ENCODE measurements around the gene DGKD. TPM values are rescaled to one million over a fixed set of nuclear protein-coding genes. Genes with fewer than 3 reads are reported as not detected.

The DGKD gene
- total RNA-seq, 1 experiment from 2014 or later = 41.4 TPM

DNA sequence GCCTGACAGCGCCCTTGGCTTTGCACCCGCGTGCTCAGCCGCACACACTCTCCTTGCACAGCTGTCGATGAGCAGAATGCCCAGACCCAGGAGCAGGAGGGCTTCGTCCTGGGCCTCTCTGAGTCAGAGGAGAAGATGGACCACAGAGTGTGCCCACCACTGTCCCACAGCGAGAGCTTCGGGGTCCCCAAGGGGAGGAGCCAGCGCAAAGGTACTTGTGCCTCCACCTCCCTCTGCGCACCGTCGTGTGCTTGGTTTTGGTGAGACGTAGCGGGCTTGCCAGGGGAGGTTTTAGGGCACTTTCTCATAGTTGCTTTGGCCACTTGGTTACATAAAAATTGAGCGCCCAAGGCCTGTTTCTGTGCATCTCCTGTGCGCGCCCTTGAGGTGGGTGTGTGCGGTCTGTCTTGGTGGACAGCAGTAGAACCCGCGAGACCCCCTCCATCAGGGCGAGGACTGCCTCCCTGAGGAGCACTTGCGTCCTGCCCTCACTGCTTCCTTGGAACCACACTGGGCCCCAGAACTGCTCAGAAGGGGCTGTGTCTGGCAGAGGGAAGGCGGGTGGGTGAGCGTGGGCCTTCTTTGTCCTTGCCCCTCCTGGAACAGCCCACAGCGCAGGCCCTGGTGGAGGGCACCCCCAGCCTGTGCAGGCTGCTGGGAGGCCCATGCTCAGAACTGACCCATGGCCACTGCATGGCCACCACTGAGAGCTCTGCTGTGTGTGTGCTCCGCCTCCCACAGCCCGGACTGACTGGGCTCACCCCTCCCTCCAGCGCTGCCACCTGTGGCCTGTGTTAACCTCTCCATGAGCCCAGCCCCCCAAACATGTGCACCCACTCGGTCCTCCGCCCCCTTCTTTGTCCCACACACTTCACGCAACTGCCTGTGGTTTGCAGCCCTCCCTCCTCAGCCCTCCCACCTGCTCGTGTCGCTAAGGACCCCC lies 95.9 kb downstream of the DGKD start:
- Mint-ChIP-seq H3K4me1 (peaks cover 8% of the 10 kb centered on the region), H3K9me3 (no peaks in the 10 kb centered on the region), H3K27ac (no peak overlapping the region), H3K27me3 (ENCODE audit: low read depth) (no peaks in the 10 kb centered on the region), H3K36me3 (peaks cover 32% of the 10 kb centered on the region), H3K4me3 (no peak overlapping the region)
- POLR2A ChIA-PET = no interaction called here
- TF ChIP-seq, protein P1, sequence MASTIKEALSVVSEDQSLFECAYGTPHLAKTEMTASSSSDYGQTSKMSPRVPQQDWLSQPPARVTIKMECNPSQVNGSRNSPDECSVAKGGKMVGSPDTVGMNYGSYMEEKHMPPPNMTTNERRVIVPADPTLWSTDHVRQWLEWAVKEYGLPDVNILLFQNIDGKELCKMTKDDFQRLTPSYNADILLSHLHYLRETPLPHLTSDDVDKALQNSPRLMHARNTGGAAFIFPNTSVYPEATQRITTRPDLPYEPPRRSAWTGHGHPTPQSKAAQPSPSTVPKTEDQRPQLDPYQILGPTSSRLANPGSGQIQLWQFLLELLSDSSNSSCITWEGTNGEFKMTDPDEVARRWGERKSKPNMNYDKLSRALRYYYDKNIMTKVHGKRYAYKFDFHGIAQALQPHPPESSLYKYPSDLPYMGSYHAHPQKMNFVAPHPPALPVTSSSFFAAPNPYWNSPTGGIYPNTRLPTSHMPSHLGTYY (CRISPR knock-in tag; IDR thresholded peaks at IDR 0.05) = no peak
- TF ChIP-seq, protein P2, sequence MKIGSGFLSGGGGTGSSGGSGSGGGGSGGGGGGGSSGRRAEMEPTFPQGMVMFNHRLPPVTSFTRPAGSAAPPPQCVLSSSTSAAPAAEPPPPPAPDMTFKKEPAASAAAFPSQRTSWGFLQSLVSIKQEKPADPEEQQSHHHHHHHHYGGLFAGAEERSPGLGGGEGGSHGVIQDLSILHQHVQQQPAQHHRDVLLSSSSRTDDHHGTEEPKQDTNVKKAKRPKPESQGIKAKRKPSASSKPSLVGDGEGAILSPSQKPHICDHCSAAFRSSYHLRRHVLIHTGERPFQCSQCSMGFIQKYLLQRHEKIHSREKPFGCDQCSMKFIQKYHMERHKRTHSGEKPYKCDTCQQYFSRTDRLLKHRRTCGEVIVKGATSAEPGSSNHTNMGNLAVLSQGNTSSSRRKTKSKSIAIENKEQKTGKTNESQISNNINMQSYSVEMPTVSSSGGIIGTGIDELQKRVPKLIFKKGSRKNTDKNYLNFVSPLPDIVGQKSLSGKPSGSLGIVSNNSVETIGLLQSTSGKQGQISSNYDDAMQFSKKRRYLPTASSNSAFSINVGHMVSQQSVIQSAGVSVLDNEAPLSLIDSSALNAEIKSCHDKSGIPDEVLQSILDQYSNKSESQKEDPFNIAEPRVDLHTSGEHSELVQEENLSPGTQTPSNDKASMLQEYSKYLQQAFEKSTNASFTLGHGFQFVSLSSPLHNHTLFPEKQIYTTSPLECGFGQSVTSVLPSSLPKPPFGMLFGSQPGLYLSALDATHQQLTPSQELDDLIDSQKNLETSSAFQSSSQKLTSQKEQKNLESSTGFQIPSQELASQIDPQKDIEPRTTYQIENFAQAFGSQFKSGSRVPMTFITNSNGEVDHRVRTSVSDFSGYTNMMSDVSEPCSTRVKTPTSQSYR (CRISPR knock-in tag; IDR thresholded peaks at IDR 0.05) = no peak
- TF ChIP-seq NR3C1 (CRISPR knock-in tag; conservative IDR thresholded peaks at IDR 0.05; ENCODE audit: low read depth) = no peak
- TF ChIP-seq OVOL2 (CRISPR knock-in tag; IDR thresholded peaks at IDR 0.05; ENCODE audit: borderline replicate concordance) = no peak
- TF ChIP-seq ZNF671 (CRISPR knock-in tag; IDR thresholded peaks at IDR 0.05) = no peak
- no peak for TF ChIP-seq ESRRA (CRISPR knock-in tag; IDR thresholded peaks at IDR 0.05; ENCODE audit: borderline replicate concordance)
- TF ChIP-seq NFYB (CRISPR knock-in tag; conservative IDR thresholded peaks at IDR 0.05; ENCODE audit: low read depth) = no peak
- no peak for TF ChIP-seq NR2C2 (CRISPR knock-in tag; IDR thresholded peaks at IDR 0.05)
- TF ChIP-seq EMX1 (CRISPR knock-in tag; IDR thresholded peaks at IDR 0.05) = no peak
- no peak for TF ChIP-seq ATF1 (CRISPR knock-in tag; IDR thresholded peaks at IDR 0.05)
- no peak for TF ChIP-seq CREB1 (CRISPR knock-in tag; IDR thresholded peaks at IDR 0.05)
- TF ChIP-seq, protein P3, sequence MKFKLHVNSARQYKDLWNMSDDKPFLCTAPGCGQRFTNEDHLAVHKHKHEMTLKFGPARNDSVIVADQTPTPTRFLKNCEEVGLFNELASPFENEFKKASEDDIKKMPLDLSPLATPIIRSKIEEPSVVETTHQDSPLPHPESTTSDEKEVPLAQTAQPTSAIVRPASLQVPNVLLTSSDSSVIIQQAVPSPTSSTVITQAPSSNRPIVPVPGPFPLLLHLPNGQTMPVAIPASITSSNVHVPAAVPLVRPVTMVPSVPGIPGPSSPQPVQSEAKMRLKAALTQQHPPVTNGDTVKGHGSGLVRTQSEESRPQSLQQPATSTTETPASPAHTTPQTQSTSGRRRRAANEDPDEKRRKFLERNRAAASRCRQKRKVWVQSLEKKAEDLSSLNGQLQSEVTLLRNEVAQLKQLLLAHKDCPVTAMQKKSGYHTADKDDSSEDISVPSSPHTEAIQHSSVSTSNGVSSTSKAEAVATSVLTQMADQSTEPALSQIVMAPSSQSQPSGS (CRISPR knock-in tag; IDR thresholded peaks at IDR 0.05; ENCODE audit: borderline replicate concordance, low read depth) = no peak
- no peak for TF ChIP-seq FOXP1 (CRISPR knock-in tag; IDR thresholded peaks at IDR 0.05; ENCODE audit: borderline replicate concordance)
- ATAC-seq (no peak), DNase-seq (ENCODE audit: low spot score) (no peak)
- CTCF ChIA-PET = interaction anchor here (2.2 kb wide), 1 partner anchor 50 kb away, joined by 13 read pairs; no protein-coding TSS in a partner anchor

DNA sequence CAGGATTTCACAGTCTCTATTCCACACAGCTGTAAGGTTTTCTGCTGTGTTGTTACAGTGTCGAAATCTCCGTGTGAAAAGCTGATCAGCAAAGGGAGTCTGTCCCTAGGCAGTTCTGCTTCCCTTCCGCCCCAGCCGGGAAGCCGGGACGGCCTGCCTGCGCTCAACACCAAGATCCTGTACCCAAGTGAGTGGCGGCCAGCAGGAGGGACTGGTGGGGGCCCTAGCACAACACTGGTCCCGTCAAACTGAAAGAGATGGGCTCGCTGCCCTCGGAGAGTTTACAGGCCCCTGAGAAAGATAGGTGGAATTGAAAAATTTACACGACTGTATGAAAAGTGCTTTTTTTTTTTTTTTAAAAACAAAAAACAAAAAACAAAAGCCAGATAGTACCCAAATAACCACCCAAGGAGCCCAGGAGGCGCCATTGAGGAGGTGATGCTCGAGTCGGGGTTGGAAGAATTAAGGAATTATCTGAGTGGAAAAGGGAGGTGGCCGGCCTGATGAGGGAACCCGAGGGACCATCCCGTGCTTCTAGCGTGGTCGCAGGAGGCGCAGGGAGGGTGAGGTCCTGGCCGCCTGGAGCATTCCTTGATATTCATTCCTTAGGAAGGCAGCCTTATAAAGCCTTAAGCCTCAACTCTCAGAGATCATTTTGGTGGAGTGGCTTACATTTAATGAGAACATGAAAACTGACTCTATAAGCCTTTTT lies 96.7 kb downstream of the DGKD start:
- DNase-seq (ENCODE audit: low spot score) = no peak
- ATAC-seq = no peak
- POLR2A ChIA-PET = no interaction called here
- Mint-ChIP-seq H3K36me3 (peaks cover 36% of the 10 kb centered on the region), H3K9me3 (no peaks in the 10 kb centered on the region), H3K4me1 (peaks cover 8% of the 10 kb centered on the region), H3K4me3 (no peak overlapping the region), H3K27ac (no peak overlapping the region), H3K27me3 (ENCODE audit: low read depth) (no peaks in the 10 kb centered on the region)
- TF ChIP-seq CREB1 (CRISPR knock-in tag; IDR thresholded peaks at IDR 0.05) = no peak
- TF ChIP-seq CREM (CRISPR knock-in tag; IDR thresholded peaks at IDR 0.05) = no peak
- TF ChIP-seq, protein P4, sequence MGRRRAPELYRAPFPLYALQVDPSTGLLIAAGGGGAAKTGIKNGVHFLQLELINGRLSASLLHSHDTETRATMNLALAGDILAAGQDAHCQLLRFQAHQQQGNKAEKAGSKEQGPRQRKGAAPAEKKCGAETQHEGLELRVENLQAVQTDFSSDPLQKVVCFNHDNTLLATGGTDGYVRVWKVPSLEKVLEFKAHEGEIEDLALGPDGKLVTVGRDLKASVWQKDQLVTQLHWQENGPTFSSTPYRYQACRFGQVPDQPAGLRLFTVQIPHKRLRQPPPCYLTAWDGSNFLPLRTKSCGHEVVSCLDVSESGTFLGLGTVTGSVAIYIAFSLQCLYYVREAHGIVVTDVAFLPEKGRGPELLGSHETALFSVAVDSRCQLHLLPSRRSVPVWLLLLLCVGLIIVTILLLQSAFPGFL (CRISPR knock-in tag; IDR thresholded peaks at IDR 0.05; ENCODE audit: borderline replicate concordance) = no peak
- no peak for TF ChIP-seq NFYB (CRISPR knock-in tag; conservative IDR thresholded peaks at IDR 0.05; ENCODE audit: low read depth)
- no peak for TF ChIP-seq ATF1 (CRISPR knock-in tag; IDR thresholded peaks at IDR 0.05)
- TF ChIP-seq FOXP1 (CRISPR knock-in tag; IDR thresholded peaks at IDR 0.05; ENCODE audit: borderline replicate concordance) = no peak
- TF ChIP-seq, protein P5, sequence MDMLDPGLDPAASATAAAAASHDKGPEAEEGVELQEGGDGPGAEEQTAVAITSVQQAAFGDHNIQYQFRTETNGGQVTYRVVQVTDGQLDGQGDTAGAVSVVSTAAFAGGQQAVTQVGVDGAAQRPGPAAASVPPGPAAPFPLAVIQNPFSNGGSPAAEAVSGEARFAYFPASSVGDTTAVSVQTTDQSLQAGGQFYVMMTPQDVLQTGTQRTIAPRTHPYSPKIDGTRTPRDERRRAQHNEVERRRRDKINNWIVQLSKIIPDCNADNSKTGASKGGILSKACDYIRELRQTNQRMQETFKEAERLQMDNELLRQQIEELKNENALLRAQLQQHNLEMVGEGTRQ (CRISPR knock-in tag; IDR thresholded peaks at IDR 0.05) = no peak
- no peak for TF ChIP-seq TEAD4 (CRISPR knock-in tag; IDR thresholded peaks at IDR 0.05)
- no peak for TF ChIP-seq RORB (CRISPR knock-in tag; IDR thresholded peaks at IDR 0.05)
- TF ChIP-seq, protein P6, sequence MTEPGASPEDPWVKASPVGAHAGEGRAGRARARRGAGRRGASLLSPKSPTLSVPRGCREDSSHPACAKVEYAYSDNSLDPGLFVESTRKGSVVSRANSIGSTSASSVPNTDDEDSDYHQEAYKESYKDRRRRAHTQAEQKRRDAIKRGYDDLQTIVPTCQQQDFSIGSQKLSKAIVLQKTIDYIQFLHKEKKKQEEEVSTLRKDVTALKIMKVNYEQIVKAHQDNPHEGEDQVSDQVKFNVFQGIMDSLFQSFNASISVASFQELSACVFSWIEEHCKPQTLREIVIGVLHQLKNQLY (CRISPR knock-in tag; IDR thresholded peaks at IDR 0.05) = no peak
- TF ChIP-seq TEAD1 (CRISPR knock-in tag; IDR thresholded peaks at IDR 0.05) = no peak
- TF ChIP-seq, protein P7, sequence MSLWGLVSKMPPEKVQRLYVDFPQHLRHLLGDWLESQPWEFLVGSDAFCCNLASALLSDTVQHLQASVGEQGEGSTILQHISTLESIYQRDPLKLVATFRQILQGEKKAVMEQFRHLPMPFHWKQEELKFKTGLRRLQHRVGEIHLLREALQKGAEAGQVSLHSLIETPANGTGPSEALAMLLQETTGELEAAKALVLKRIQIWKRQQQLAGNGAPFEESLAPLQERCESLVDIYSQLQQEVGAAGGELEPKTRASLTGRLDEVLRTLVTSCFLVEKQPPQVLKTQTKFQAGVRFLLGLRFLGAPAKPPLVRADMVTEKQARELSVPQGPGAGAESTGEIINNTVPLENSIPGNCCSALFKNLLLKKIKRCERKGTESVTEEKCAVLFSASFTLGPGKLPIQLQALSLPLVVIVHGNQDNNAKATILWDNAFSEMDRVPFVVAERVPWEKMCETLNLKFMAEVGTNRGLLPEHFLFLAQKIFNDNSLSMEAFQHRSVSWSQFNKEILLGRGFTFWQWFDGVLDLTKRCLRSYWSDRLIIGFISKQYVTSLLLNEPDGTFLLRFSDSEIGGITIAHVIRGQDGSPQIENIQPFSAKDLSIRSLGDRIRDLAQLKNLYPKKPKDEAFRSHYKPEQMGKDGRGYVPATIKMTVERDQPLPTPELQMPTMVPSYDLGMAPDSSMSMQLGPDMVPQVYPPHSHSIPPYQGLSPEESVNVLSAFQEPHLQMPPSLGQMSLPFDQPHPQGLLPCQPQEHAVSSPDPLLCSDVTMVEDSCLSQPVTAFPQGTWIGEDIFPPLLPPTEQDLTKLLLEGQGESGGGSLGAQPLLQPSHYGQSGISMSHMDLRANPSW (CRISPR knock-in tag; conservative IDR thresholded peaks at IDR 0.05; ENCODE audit: low read depth) = no peak
- CTCF ChIA-PET = no interaction called here
